Measurements from ENCODE around the gene SH3RF3.

- TF ChIP-seq GATA2 (IDR thresholded peaks at IDR 0.05; ENCODE audit: low read depth, low read length) = no peak
- no peak for TF ChIP-seq GATA3 (IDR thresholded peaks at IDR 0.05; ENCODE audit: low read depth, low read length)
Observed at GRCh38 chr2:109129356-109129920, 433 bp downstream of the SH3RF3 start.
